ENCODE results near the gene ZBTB11.

ZBTB11 gene

DNA sequence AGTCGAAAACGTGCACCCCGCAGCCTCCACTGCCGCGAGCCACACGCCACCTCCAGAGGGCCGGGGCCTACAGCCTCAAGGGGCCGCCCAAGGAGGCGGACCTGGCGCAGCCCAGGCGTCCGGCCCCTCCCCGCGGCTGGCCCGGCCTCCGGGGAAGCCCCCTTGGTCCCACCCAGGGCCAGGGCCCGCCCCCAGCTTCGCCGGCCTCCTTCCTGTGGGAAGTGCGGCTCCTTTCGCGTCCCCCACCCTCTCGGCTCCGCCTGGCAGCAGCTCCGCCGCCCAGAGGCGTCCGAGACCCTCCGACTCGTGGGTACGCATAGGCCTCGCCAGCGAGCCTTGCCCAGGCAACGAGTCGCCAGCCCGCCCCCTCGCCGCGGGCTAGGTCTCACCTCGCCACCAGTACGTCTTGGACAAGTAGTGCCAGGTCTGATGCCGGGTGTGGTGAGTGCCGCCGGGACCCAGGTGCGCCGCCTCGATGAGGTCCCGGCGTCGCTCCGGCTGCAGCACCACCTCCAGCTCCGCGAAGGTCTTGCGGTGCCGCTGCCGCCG, 642 bp downstream of the ZBTB11 start:
- DNase-seq (ENCODE audit: low read depth) = peak; percentile 88
- in situ Hi-C loops (cut with HindIII; ENCODE audit: low sequenced_read_pairs) = no loop called here
- H3K4me3 ChIP-seq (ENCODE audit: low read depth, low read length) = peak overlapping the region; percentile 100
- TF ChIP-seq, protein P1, sequence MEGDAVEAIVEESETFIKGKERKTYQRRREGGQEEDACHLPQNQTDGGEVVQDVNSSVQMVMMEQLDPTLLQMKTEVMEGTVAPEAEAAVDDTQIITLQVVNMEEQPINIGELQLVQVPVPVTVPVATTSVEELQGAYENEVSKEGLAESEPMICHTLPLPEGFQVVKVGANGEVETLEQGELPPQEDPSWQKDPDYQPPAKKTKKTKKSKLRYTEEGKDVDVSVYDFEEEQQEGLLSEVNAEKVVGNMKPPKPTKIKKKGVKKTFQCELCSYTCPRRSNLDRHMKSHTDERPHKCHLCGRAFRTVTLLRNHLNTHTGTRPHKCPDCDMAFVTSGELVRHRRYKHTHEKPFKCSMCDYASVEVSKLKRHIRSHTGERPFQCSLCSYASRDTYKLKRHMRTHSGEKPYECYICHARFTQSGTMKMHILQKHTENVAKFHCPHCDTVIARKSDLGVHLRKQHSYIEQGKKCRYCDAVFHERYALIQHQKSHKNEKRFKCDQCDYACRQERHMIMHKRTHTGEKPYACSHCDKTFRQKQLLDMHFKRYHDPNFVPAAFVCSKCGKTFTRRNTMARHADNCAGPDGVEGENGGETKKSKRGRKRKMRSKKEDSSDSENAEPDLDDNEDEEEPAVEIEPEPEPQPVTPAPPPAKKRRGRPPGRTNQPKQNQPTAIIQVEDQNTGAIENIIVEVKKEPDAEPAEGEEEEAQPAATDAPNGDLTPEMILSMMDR (IDR thresholded peaks at IDR 0.05; ENCODE audit: low read depth, low read length, missing control alignments) = no peak

DNA sequence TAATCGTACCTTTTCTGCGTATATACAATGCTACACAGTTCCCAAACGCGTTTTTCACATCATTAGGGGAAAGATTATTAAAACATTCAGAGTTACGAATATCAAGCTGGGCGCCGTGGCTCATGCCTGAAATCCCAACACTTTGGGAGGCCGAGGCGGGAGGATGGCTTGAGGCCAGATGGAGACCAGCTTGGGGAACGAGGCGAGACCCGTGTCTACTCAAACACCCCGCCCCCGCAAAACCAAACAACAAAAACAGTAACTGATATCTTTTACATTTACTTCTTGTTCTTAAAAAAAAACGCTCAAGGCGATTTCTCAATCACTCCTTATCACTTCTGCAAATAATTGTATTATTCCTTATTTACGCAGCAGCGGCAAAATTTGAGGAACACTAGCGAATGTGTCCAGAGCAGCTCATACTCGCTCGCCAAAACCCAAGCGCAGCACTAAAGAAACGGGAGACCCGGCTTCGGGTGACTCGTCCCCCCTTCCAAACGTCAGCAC, 1.2 kb downstream of the ZBTB11 start:
- H3K4me3 ChIP-seq (ENCODE audit: low read depth, low read length) = peak overlapping the region; percentile 100
- no peak for DNase-seq (ENCODE audit: low read depth)
- in situ Hi-C loops (cut with HindIII; ENCODE audit: low sequenced_read_pairs) = no loop called here

DNA sequence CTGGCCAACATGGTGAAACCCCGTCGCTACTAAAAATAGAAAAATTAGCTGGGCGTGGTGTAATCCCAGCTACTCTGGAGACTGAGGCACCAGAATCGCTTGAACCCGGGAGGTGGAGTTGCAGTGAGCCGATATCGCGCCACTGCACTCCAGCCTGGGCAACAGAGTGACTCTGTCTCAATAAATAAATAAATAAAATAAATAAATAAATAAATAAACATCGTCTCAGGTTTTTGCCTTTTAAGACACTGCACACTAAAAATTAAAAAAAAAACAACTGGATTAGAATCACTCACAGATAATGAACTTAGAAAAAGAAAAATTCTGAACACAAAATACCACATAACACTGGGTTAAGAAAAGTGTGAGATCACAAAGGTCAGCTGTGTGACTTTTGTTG, 2.4 kb downstream of the ZBTB11 start:
- TF ChIP-seq, protein P1 (IDR thresholded peaks at IDR 0.05; ENCODE audit: low read depth, low read length, missing control alignments) = no peak
- no peak for DNase-seq (ENCODE audit: low read depth)
- H3K4me3 ChIP-seq (ENCODE audit: low read depth, low read length) = no peak overlapping the region
- in situ Hi-C loops (cut with HindIII; ENCODE audit: low sequenced_read_pairs) = loop anchor here (5.0 kb wide), 1 partner anchor 82 kb away; no protein-coding TSS in a partner anchor

More for the DNA sequence above, 1.2 kb downstream of the ZBTB11 start:
- TF ChIP-seq, protein P1 (IDR thresholded peaks at IDR 0.05; ENCODE audit: low read depth, low read length, missing control alignments) = no peak

DNA sequence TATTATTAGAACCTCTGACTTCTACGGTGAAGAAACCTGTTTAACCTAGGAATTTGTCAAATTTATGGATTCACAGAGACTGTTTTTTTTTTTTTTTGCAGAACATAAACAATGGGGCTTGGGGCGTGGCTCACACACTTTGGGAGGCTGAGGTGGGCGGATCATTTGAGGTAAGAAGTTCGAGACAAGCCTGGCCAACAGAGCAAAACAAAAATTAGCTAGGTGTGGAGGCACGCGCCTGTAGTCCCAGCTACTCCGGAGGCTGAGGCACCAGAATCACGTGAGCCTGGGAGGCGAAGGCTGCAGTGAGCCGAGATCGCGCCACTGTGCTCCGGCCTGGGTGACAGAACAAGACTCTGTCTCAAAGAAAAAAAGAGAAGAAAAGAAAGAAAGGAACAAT, 3.0 kb downstream of the ZBTB11 start:
- no peak for DNase-seq (ENCODE audit: low read depth)
- no peak overlapping the region for H3K4me3 ChIP-seq (ENCODE audit: low read depth, low read length)
- in situ Hi-C loops (cut with HindIII; ENCODE audit: low sequenced_read_pairs) = loop anchor here (5.0 kb wide), 1 partner anchor 82 kb away; no protein-coding TSS in a partner anchor
- TF ChIP-seq, protein P1 (IDR thresholded peaks at IDR 0.05; ENCODE audit: low read depth, low read length, missing control alignments) = no peak

DNA sequence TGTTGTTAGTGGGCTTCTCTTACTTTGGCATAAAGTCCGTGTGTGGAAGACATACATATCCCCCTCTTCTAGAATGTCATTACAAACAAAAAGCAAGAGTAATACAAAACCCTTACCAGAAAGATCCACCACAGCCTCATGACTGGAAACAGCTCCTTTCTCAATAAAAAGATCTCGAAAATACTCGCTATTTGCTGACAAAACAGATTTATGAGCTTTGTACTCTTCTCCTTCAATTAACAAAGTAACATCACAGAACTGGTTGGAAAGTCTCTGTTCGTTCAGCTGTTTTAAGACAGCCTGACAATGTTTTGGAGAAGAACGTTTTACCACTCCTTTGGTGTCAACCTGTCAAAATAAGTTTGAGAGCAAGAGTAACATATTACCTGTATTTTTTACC, 5.9 kb downstream of the ZBTB11 start:
- in situ Hi-C loops (cut with HindIII; ENCODE audit: low sequenced_read_pairs) = loop anchor here (5.0 kb wide), 1 partner anchor 79 kb away; no protein-coding TSS in a partner anchor

DNA sequence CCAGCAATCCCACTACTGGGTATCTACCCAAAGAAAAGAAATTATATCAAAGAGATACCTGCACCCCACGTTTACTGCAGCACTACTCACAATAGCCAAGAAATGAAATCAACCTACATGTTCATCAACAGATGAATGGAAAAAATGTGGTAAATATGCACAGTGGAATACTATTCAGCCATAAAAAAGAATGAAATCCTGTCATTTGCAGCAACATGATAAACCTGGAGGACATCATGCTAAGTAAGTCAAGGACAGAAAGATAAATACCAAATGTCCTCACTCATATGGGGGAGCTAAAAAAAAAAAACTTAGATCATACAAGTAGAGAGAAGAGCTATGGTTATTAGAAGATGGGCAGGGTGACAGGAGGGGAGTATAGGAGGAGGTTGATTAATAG, 9.1 kb downstream of the ZBTB11 start:
- TF ChIP-seq, protein P1 (IDR thresholded peaks at IDR 0.05; ENCODE audit: low read depth, low read length, missing control alignments) = no peak
- in situ Hi-C loops (cut with HindIII; ENCODE audit: low sequenced_read_pairs) = no loop called here

More for the DNA sequence above, 5.9 kb downstream of the ZBTB11 start:
- no peak overlapping the region for H3K4me3 ChIP-seq (ENCODE audit: low read depth, low read length)
- DNase-seq (ENCODE audit: low read depth) = no peak
- TF ChIP-seq, protein P1 (IDR thresholded peaks at IDR 0.05; ENCODE audit: low read depth, low read length, missing control alignments) = no peak

More for the DNA sequence above, 9.1 kb downstream of the ZBTB11 start:
- no peak for DNase-seq (ENCODE audit: low read depth)
- no peak overlapping the region for H3K4me3 ChIP-seq (ENCODE audit: low read depth, low read length)
